Measurements from ENCODE around the gene CDC26. TPM values are rescaled to one million over a fixed set of nuclear protein-coding genes. Genes with fewer than 3 reads are reported as not detected.

Gene CDC26
- total RNA-seq, 2 donors from 2014 or later = 33.3 to 33.8 TPM

Other genes with a start within 250 kb of the CDC26 start
- 1 to 10 TPM; 2.0 to 2.4 TPM for gene ZFP37, start 218.8 kb downstream of the CDC26 start, total RNA-seq
- gene SLC31A2, start 124.6 kb downstream of the CDC26 start, total RNA-seq = 10 to 100 TPM in 1 of 2 donors, 1 to 10 TPM in 1; 7.1 to 12.3 TPM
- gene FKBP15, start 54.3 kb downstream of the CDC26 start, total RNA-seq = 10 to 100 TPM; 19.5 to 20.4 TPM
- 10 to 100 TPM; 13.8 to 23.4 TPM for gene SLC31A1, start 54.0 kb downstream of the CDC26 start, total RNA-seq
- 10 to 100 TPM in 1 of 2 donors, 1 to 10 TPM in 1; 9.9 to 14.3 TPM for gene PRPF4, start 86 bp upstream of the CDC26 start, total RNA-seq
- not detected for gene RNF183, start 27.8 kb upstream of the CDC26 start, total RNA-seq
- 1 to 10 TPM; 4.9 to 5.7 TPM for gene WDR31, start 64.7 kb upstream of the CDC26 start, total RNA-seq
- gene BSPRY, start 74.0 kb upstream of the CDC26 start, total RNA-seq = 1 to 10 TPM in 1 of 2 donors, under 1 TPM in 1; 0.27 to 1.6 TPM
- 10 to 100 TPM in 1 of 2 donors, 1 to 10 TPM in 1; 8.7 to 18.8 TPM for gene HDHD3, start 101.4 kb upstream of the CDC26 start, total RNA-seq
- 10 to 100 TPM; 32.8 to 39.1 TPM for gene ALAD, start 125.7 kb upstream of the CDC26 start, total RNA-seq
- 10 to 100 TPM; 21.9 to 22.9 TPM for gene POLE3, start 135.1 kb upstream of the CDC26 start, total RNA-seq
- under 1 TPM; 0.21 to 0.29 TPM for gene C9orf43, start 135.2 kb upstream of the CDC26 start, total RNA-seq
- 100 to 1,000 TPM; 124 to 131 TPM for gene RGS3, start 188.2 kb upstream of the CDC26 start, total RNA-seq

All from left cardiac atrium (tissue), 2 donors.